HG03045 (cell line): ENCODE data around the gene PRG2.
"Not testable (repeated sequence)": the region's sequence is repeated elsewhere in the genome, so short reads cannot be mapped to it uniquely, and the experiment has no call there.

Experiments
- ATAC-seq: cut with Tn5 transposase; IDR thresholded peaks from one replicate; pipeline ENCODE4 v1.9.1; 2021; ENCODE audit warnings: mild to moderate bottlenecking, moderate library complexity; ENCODE audit not compliant: unreplicated experiment

Gene PRG2

DNA sequence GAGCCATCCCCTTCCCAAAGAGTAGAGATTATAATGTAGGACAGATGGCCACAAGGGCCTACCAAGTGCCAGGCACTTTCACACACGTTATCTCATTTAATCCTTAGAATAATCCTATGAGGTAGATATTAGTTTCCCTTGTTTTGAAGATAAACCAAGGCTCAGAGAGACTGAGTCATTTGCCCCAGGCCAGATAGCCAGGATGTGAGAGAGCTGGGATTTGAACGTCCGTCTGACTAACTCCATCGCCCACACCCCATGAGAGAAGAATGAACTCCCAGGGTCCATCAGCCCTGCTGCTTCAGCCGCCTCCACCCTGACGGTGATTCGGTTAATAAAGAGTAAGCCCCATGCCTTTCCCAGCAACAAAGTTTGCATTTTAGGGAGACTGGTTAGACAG is 20.2 kb downstream of the PRG2 start:
- no peak for ATAC-seq

DNA sequence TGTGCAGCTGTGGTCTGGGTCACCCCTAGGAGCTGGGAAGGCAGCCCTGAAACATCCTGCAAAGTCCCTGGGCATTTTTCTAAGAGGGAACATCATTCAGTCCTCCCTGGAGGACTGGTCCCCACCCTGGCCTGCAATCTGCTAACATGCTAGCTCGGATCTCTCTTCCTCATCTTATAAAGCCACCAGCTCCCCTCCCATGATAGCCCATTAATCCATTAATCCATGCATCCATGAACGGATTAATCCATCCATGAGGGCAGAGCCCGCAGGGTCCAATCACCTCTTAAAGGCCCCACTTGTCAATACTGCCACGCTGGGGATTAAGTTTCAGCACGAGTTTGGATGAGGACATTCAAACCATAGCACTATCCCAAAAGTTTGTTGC is 21.6 kb downstream of the PRG2 start:
- no peak for ATAC-seq

DNA sequence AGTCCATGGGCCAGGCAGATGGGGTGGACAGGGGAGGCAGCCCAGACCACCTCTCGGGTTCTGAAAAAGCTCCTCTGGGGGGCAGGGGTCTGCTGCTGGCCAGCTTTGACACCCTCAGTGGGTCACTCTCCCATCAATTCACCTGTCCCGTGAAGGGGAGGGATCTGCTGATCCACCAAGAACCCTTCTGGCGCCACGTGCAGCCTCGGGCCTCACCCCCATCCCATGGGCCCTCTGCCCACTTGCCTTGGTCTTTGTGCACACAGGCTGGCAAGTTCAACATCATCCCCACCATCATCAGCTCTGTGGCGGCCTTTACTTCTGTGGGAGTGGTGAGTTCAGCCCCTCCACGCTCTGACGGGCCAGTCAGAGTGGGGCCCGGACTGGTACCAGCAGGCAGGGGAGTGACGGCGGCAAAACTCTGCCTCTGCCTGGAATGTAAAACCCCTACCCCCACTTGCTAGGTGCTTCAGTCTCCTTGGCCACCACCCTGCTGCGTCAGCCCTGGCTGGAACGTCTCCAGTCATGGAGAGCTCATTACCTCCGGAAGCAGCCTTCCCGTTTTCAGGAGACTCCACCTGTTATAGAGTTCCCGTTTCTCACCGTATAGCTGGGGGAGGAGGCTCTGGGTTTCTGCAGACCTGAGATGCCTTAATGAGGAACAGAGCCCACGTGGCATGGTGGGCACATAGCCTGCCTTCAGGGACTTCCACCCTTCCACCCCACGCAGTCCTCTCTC is 22.2 kb downstream of the PRG2 start:
- ATAC-seq = no peak

DNA sequence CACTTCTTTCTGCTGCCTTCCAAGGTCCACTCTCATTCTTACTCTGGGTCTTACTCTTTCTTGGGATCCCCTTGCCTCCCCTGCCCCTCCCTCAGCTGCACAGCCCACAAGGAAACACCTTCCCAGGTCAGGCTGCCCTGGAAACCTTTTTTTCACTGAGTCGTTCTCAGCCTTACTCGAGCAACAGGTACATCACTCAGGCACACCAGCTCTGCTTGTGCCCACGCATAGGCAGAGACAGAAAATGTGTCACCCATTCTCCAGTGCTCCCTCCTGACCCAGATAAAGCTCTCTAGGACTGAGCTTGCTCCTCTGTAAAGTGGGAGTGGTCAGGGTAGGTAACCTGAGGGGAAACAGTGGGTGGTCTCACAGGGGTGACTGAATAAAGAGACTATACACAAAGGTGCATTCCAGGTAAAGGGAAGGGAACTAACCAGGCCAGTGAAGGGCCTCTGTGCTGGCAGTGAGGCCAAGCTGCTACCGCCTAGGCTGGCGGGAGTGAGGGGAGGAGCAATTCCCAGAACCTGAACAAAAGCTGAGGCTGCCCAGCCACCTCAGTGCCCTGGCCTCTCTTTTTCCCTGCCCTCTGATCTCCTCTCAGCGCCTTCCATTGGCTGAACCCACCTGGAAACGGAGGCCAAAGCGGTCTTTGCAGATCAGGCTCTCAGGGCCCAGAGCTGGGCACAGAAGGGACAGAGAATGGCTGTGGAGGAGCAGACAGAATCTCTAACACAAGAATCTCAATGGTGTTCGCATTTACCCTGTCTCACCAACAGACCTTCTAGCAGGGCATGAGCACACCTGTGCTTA is 25.4 kb downstream of the PRG2 start:
- no peak for ATAC-seq

DNA sequence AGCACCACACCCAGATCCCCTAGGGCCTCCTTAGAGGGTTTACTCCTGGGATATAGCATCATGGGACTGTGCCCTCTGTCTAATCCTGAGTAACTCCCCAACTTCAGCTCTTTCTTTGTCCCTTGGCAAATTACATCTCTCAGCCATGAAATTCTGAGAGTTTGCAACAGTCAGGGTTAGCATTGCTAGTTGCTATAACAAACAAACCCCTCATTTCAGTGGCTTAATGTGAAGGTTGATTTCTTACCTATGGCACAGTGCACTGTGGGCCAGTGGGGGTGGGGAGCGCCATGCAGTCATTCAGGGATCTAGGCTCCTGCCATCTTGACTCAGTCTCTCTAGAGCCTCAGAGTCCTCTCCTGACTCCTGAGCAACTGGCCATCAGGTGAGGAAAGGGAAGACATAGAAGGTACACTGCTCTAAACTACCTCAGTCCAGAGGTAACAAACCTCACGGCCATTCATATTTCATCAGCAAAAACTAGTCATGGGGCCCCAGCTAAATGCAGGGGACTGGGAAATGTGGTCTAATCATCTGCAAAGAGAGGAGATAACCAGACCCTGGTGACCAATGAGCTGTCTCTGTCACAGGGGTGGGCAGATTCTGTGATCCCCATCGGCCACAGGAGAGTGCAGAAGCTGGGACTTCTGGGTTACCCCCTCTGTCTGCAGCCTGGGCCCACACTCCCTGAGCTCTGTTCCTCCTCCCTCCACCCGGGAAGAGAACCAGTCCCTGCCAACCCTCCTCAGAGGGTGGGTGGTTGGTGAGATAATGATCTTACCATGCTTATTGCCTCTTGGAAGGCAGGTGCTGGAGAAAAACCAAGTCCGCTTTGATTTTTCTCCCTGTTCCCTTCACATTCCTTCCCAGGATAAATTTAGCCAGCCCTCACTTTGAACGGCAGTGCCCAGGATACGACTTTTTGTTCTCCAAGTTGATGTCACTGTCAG is 27.0 kb downstream of the PRG2 start:
- ATAC-seq = no peak

DNA sequence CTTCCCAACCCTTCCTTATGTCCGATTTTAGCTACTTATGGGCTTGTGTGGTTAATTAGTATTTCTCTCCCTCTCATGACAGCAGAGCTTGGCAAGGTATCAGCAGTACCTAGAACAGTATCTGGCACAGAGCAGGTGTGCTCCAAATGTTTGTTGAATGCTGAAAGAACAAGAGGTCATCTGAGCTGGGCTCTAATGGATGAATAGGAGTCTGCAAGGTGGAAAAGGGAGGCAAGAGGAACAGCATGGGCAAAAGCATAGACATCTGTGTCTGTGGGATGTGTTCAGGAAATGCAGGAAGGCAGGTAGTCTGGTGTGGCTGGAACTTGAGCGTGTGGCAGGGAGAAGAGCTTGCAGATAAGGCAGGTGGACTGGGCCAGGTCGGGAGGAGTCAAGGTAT is 28.5 kb downstream of the PRG2 start:
- no peak for ATAC-seq

DNA sequence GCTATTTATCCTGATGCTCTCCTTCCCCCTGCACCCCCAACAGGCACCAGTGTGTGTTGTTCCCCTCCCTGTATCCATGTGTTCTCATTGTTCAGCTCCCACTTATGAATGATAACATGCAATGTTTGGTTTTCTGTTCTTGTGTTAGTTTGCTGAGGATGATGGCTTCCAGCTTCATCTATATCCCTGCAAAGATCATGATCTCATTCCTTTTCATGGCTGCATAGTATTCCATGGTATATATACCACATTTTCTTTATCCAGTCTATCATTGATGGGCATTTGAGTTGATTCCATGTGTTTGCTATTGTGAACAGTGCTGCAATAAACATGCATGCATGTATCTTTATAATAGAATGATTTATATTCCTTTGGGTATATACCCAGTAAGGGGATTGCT is 29.0 kb downstream of the PRG2 start:
- ATAC-seq = not testable (repeated sequence)

DNA sequence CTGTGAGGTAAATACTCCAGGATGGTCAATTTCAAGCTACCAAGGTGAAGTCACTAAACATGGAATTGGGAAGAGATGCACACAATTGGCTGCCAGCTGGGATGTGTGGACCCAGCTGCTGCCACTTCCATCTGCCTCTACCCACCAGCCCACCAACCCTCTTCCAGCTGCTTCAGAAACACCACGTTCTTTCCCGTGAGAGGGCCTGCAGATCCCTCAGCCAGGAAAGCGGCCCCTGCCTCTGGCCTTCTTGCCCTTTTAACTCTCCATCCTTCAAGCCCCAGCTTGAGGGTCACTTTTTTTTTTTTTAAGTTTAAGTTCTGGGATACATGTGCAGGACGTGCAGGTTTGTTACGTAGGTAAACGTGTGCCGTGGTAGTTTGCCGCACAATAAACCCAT is 29.5 kb downstream of the PRG2 start:
- no peak for ATAC-seq

DNA sequence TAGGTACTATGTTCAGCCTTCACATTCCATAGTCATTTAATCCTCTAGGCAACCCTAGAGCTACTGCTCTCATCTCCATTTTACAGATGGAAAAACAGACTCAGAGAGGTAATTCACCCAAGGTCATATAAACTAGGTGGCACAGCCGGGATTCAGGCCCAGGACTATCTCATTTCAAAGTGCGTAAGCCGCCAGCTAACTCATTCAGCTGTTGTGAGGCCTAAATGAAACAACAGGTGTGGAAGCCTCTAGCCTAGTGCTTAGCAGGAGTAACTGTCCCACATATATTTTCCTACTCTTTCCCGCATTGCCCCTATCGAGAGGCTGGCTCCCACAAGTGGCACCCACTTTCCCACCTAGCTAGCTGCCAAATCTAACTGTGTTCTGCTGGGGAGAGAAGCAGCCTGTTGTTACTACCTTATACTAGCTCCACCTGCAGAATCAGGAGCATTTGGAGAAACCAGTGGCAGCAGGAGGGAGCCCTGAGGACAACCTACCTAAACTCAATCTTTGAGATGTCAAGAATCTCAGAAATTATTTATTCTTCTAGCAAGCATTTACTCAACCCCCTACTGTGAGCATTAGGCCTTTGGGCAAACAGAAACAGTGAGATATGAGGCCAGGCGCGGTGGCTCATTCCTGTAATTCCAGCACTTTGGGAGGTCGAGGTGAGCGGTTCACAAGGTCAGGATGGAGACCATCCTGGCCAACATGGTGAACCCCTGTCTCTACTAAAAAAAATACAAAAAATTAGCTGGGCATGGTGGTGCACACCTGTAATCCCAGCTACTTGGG is 30.4 kb downstream of the PRG2 start:
- no peak for ATAC-seq

DNA sequence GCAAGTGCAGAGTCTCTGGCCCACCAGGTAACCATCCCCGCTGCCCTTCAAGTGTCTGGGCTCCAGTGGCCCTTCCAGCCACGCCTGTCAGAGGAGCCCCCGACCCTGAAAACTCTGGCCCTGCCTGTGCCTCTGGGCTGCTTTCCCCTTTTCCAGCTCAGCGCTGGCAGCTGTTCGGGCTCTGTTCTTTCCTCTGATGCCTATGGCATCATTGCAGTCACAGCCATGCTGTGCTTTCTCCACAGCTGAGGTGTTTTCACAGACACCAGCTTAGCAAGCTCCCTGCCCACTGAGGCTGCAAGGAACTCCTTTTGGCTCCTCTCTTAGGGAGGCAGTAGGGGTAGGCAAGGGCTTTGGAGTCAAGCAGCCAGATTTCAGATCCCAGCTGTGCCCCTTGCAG is 31.1 kb downstream of the PRG2 start:
- no peak for ATAC-seq

DNA sequence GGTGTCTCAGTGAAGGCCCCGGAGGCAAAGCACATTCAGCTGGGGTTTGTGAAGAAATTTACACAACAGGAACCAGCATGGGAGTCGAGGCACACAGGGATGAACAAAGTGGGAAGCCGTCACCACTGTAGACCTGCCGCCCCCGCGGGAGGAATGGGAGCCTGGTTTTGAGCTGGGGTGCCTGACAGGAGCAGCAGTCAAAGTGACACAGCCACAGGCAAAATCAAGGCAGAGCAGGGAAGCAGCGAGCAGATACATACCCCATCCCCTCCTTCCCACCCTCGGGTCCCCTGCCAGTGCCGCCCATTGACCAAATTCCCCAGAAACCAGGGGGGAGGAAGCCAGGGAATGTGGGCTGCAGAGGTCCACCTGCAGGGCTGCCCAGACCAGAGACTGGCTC is 31.5 kb downstream of the PRG2 start:
- no peak for ATAC-seq

DNA sequence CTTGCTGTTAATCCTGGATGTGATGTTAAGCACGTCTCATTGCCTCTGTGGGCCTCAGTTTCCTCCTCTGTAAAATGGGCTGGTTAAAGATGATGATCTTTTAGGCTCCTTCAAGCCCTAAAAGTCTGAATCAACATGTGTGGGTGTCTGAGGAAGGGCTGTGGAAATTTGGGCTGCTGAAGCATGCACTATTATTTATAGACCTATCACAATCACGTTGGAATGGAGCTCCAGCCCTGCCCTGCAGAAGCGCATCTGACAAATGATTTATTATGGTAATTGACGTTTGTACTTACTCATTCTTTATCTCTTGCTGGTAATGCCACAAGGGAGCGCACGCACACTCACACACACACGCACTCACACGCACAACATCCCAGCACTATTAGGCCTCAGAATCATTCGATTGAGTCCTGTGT is 31.9 kb downstream of the PRG2 start:
- no peak for ATAC-seq

DNA sequence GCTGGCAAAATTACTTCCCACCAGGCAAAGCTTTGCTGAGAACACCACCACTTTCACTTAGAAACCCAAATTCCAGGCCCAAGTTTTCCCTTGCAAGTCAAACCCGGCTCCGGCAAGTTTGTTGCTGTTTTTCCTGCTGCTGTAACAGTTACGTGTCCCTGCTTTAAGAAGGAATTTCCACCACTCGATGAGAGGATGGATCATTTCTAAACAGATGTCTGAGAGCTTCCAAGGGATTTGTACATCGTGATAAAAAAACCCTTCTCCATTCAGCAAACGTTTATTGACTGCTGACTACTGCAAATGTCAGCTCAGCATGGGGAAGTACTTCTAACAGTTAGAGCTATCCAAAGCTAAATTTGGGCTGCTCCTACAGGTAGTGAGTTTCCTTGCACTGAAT is 32.6 kb downstream of the PRG2 start:
- no peak for ATAC-seq

DNA sequence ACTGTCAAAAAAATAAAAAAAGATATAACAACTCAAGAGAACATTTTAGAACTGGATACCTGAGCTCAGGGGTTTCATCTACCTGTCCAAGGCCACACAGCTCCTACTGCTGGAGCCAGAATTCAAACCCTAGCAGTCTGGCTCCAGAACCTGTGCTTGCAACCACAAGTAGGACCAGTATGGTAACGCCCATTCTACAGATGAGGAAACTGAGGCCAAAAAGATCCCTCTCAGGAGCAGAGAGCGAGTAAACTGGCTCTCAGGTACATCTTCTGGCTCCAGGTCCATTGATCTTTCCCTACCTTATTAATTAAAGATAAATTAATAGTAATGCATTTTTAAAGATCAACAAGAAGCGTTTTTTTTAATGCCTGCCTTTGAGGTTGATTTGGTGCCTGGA is 33.1 kb downstream of the PRG2 start:
- ATAC-seq = no peak

DNA sequence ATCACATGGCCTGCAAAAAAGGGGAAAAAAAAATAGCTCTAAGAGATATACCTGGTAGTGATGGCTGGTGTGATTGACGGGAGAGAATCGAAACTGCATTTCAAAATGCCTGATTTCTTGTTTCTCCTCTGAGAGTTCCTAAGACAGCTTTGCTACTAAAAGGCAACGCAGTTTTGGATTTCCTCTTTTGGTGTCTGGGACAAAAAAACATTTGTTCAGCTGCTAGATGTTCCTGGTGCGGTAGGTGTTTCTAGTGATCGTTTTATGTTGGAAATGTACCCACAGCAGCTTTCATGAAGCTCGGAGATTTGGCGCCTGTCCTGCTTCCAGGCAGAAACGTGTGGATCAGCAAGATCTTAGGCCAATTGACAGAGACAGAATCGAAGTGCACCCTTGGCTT is 34.2 kb downstream of the PRG2 start:
- no peak for ATAC-seq

DNA sequence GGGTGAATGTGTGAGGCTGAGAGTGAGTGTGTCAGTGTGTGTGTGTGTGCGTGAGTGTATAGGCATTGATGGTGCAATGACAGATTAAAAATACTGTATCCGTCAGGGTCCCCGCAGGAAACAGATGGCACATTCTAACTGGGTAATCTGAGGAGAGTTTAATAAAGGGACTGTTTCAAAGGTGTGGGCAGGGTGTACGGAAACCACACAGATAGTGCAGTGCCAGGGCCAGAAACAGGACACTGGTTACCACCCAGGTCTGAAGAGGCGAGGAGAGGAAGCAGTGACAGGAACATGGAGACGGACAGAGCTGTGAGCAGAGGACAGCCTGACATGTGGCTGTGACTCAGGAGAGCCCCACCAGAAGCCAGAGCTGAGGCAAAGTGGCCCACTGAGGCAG is 35.8 kb downstream of the PRG2 start:
- no peak for ATAC-seq

DNA sequence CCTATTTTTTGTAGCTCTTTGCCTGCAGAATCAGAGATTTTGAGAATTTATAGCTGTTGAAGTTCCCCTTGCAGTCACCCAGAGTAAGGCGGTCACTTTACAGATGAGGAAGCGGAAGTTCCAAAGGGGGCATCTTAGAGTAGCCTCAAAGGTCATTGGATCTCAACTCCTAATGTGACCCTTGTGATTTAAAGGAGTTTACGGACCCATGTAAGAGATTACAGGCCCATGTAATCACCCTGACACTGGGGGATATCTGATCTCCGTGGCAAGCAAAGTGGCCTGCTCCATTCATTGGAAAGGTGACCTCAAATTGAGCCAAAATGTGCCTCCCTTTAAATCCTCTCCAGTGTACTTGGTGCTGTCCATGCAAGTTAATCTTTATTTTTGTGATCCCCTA is 36.6 kb downstream of the PRG2 start:
- ATAC-seq = no peak

DNA sequence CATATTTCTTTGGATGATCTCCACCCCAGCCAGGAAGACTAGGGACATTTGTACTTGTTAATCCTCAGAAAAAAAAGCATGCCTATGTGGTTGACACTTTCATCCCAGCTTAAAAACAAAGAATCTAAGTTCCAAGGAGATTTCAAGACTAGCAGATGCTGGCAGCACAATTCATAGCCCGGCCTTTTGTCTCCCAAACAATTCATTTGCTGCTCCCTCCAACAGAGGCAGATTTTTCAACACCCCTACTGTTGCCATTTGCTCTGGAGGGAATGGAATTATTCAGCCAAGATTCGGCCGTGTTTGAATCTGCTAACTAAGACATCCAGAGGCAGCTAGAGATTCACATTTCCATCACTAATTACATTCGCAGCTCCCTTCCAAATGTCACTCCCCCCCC is 37.0 kb downstream of the PRG2 start:
- ATAC-seq = no peak

DNA sequence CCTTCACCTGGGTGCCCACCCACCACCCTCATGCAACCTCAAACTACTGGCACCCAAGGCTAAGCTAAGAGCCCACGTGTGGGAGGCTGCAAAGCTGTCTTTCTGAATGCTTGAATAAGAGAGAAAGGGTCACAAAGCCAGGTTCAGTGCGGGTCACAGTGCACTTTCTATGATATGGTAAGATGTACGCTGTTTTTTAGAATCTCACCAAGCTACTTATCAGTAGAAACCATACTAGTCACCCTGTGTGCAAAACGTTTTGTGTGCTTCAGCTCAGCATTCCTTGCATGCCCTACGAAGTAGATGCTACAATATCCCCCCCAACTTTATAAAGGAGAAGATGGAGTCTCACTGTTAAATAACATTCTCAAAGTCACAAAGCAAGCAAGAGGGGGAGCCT is 37.4 kb downstream of the PRG2 start:
- ATAC-seq = no peak

DNA sequence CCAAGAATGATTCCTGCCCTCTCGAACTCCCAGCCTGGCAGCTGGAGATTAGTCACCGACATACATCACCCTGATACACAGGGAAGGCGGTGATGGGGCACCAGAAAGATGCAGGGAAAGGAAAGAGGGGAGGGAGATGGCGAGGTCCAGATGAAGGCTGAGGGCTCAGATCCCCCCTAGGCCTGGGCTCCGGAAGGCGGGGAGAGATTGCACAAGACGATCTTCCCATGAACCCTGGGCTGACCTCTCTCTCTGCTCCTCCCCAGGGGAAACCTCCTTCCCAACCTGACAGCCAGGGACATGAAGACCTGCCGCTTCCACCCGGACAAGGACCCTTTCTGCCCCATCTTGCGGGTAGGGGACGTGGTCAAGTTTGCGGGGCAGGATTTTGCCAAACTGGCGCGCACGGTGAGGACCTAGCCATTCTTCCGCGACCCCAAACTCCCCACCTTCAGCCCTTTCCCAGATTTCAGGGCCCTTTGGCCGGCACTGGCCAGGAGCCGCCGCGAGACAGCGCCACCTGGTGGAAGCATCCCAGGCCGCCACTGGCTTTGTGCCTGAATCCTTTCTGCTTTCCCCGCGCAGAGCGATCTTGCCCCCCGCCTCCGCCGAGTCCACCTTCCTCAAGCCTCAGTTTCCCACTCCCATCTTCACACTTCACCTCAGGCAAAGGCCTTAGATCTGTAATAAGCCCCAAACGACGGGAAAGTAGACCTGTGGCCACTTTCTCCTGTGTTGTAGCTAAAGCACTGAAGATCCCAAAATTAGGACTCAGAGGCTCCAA is 40.8 kb downstream of the PRG2 start:
- no peak for ATAC-seq
